ENCODE results near the gene PDE4D. TPM values are rescaled to one million over a fixed set of nuclear protein-coding genes. Genes with fewer than 3 reads are reported as not detected.
A peak's percentile ranks its signal among the peaks of the same experiment; 100 is the strongest.

PDE4D gene
- total RNA-seq, 1 experiment from 2014 or later = 2.1 TPM

DNA sequence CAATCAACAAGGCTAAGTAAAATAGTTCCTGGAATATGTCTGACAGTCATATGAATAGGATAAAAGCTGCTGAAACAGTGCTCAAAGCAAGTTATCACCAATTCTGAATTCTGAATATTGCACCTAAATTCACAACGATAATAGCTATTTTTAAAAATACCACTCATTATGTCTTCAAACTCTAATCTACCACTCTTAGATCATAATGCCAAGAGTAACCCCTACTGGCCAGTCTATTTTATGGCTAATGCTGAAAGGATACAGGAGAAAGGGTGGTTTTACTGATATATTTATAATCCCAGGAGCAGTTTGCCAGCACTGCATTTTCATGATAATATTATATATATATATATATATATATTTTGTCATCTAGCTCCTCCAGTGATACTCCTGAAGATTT, 232.8 kb downstream of the PDE4D start:
- no peaks in the 10 kb centered on the region for H3K27me3 Mint-ChIP-seq (ENCODE audit: low read depth)
- H3K14ac ChIP-seq (ENCODE audit: insufficient read depth, low read length) = no peak overlapping the region
- H4K20me1 ChIP-seq (ENCODE audit: control insufficient read depth, insufficient read depth, insufficient read length) = no peaks in the 10 kb centered on the region
- no peak overlapping the region for H3K27ac ChIP-seq (ENCODE audit: insufficient read length, low read depth, low read length)
- no peak overlapping the region for H2BK5ac ChIP-seq (ENCODE audit: insufficient read length, low read length)
- H3K56ac ChIP-seq (ENCODE audit: insufficient read length, low read depth, low read length) = no peak overlapping the region
- H3K27me3 ChIP-seq (ENCODE audit: insufficient read depth, low read length) = no peaks in the 10 kb centered on the region
- H3K27ac Mint-ChIP-seq = no peak overlapping the region
- no peak overlapping the region for H3K23ac ChIP-seq (ENCODE audit: insufficient read length, low read depth, low read length)
- no peak for DNase-seq
- no peak overlapping the region for H2BK20ac ChIP-seq (ENCODE audit: low read depth, low read length, poor library complexity, severe bottlenecking)
- no peak overlapping the region for H3K4ac ChIP-seq (ENCODE audit: low read depth, low read length)
- TF ChIP-seq, protein P1, sequence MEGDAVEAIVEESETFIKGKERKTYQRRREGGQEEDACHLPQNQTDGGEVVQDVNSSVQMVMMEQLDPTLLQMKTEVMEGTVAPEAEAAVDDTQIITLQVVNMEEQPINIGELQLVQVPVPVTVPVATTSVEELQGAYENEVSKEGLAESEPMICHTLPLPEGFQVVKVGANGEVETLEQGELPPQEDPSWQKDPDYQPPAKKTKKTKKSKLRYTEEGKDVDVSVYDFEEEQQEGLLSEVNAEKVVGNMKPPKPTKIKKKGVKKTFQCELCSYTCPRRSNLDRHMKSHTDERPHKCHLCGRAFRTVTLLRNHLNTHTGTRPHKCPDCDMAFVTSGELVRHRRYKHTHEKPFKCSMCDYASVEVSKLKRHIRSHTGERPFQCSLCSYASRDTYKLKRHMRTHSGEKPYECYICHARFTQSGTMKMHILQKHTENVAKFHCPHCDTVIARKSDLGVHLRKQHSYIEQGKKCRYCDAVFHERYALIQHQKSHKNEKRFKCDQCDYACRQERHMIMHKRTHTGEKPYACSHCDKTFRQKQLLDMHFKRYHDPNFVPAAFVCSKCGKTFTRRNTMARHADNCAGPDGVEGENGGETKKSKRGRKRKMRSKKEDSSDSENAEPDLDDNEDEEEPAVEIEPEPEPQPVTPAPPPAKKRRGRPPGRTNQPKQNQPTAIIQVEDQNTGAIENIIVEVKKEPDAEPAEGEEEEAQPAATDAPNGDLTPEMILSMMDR (conservative IDR thresholded peaks at IDR 0.05) = peak; percentile 56
- H4K91ac ChIP-seq (ENCODE audit: insufficient read length, low read depth, low read length) = no peak overlapping the region
- H3K23me2 ChIP-seq (ENCODE audit: insufficient read length, low read depth, low read length, poor library complexity, severe bottlenecking) = no peaks in the 10 kb centered on the region
- no CpG with 5 or more reads among the region's 1 CpG for WGBS (ENCODE audit: extremely low coverage, insufficient read length, low lambda C conversion rate)
- H3K18ac ChIP-seq (ENCODE audit: insufficient read length, low read depth, low read length) = no peak overlapping the region
- H3T11ph ChIP-seq (ENCODE audit: low read length) = no peak overlapping the region
- H3K4me1 ChIP-seq (ENCODE audit: insufficient read depth, low read length) = no peaks in the 10 kb centered on the region
- no peak overlapping the region for H3K4me3 Mint-ChIP-seq
- peaks cover 11 to 18% of the 10 kb centered on the region in 2 experiments for H3K4me1 Mint-ChIP-seq
- H3K4me2 ChIP-seq (ENCODE audit: insufficient read depth, insufficient read length, low read length) = no peak overlapping the region
- H2AK5ac ChIP-seq (ENCODE audit: insufficient read length, low read length) = no peak overlapping the region
- no peak overlapping the region for H3K9ac ChIP-seq (ENCODE audit: extremely low read depth, insufficient read length, low read length)
- H4K5ac ChIP-seq (ENCODE audit: insufficient read length, low read depth, low read length) = no peak overlapping the region
- H2AFZ ChIP-seq (ENCODE audit: low read length) = no peak overlapping the region
- no peaks in the 10 kb centered on the region for H3K79me1 ChIP-seq (ENCODE audit: insufficient read depth, low read depth, low read length, poor library complexity, severe bottlenecking)
- no peaks in the 10 kb centered on the region for H3K9me3 Mint-ChIP-seq
- no peak overlapping the region for H2BK12ac ChIP-seq (ENCODE audit: insufficient read length, low read depth, low read length)
- no peaks in the 10 kb centered on the region for H3K36me3 Mint-ChIP-seq (ENCODE audit: insufficient read depth in 1 of 3, low read depth in 3 of 3)
- H4K8ac ChIP-seq (replicated peaks; ENCODE audit: insufficient read length, low read depth, low read length) = no peak overlapping the region
- no peaks in the 10 kb centered on the region for H3K79me2 ChIP-seq (ENCODE audit: insufficient read depth, low read length)
- H3K9me3 ChIP-seq (ENCODE audit: control insufficient read depth, low read depth, low read length) = no peaks in the 10 kb centered on the region
- H2BK120ac ChIP-seq (ENCODE audit: low read depth, low read length, poor library complexity, severe bottlenecking) = no peak overlapping the region
- H2BK15ac ChIP-seq (ENCODE audit: low read depth, low read length) = no peak overlapping the region
